HG03378 (cell line): ENCODE measurements around the gene PPP2R2C.

Experiments used
- ATAC-seq: cut with Tn5 transposase; IDR thresholded peaks from one replicate; pipeline ENCODE4 v1.9.1; 2021; ENCODE audit warnings: mild to moderate bottlenecking, moderate library complexity; ENCODE audit not compliant: unreplicated experiment

The PPP2R2C gene

GRCh38 chr4:6273661-6273990 lies 198.8 kb downstream of the PPP2R2C start:
- ATAC-seq: no peak

- ATAC-seq: no peak
Observed at GRCh38 chr4:6272863-6273660, 199.4 kb downstream of the PPP2R2C start.

GRCh38 chr4:6271701-6272465 lies 200.5 kb downstream of the PPP2R2C start:
- no peak for ATAC-seq

- ATAC-seq: no peak
Observed at GRCh38 chr4:6271206-6271605, 201.2 kb downstream of the PPP2R2C start.

- no peak for ATAC-seq
Observed at GRCh38 chr4:6270636-6271121, 201.7 kb downstream of the PPP2R2C start.
